Measurements from ENCODE around the gene SORL1. TPM values are rescaled to one million over a fixed set of nuclear protein-coding genes. Genes with fewer than 3 reads are reported as not detected.

The SORL1 gene
- total and polyA plus RNA-seq, 2 of the 8 experiments (the other 6 are each of a cell fraction or from before 2014, with no cell fraction given) = 38.1 to 65.5 TPM

DNA sequence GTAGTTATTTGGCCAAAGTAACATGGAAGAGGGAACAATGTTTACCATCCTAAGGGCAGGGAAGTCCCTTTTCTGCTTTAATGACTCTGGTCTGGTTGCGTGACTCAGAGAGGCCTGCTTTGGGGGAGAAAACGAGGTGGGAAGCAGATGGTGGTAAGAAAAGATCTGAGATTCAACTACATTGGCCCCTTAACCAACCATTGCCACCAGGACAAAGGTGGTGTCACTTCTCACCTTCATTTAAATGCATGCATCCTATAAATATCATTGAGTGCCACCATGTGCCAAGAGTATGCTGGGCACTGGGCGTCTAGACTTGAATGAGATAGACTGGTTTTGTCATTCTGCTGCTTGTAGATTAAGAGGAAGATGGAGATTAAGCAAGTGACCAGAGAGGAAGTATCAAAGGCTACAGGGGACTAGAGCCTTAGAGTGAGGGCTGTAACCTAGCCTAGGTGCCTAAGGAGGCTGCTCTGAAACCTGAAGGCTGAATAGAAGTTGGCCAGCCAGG is 3.6 kb upstream of the SORL1 start:
- DNase-seq (ENCODE audit: low read depth in 1 of 2, low spot score in 2 of 2) = no peak
- no peak overlapping the region for H4K8ac ChIP-seq (ENCODE audit: extremely low read depth, insufficient read depth, low read length)
- H2BK120ac ChIP-seq (replicated peaks; ENCODE audit: low read depth, low read length) = no peak overlapping the region
- FAIRE-seq = no peak
- H2BK15ac ChIP-seq (ENCODE audit: low read length) = no peak overlapping the region
- peaks cover 5 to 13% (median 10%) of the 10 kb centered on the region in 4 experiments for H3K4me1 ChIP-seq (replicated peaks in 1 of 4; ENCODE audit: control insufficient read depth in 3 of 4, insufficient read depth in 4 of 4, low read length in 3 of 4)
- H3K4ac ChIP-seq (replicated peaks; ENCODE audit: insufficient read length, low read depth, low read length) = no peak overlapping the region
- no peak overlapping the region for H3K27ac ChIP-seq (ENCODE audit: low read depth, low read length)
- H3K18ac ChIP-seq (ENCODE audit: extremely low read depth, low read length) = no peak overlapping the region
- H2BK12ac ChIP-seq (ENCODE audit: low read depth, low read length) = no peak overlapping the region
- TF ChIP-seq FOSL1 (IDR thresholded peaks at IDR 0.05; ENCODE audit: insufficient read depth, low read depth, low read length) (no peak), JUN (IDR thresholded peaks at IDR 0.05; ENCODE audit: low read depth, low read length) (no peak), HDAC6 (IDR thresholded peaks at IDR 0.05; ENCODE audit: low read depth, low read length) (no peak), KDM5A (IDR thresholded peaks at IDR 0.05; ENCODE audit: low read length) (no peak), SRF (IDR thresholded peaks at IDR 0.05; ENCODE audit: low read depth, low read length) (no peak), TCF12 (IDR thresholded peaks at IDR 0.05; ENCODE audit: low read depth, low read length) (no peak), RBBP5 (IDR thresholded peaks at IDR 0.05; ENCODE audit: borderline replicate concordance, low read depth, low read length) (no peak), GTF2F1 (IDR thresholded peaks at IDR 0.05; ENCODE audit: borderline replicate concordance, low read depth, low read length) (no peak)
- TF ChIP-seq, protein P1, sequence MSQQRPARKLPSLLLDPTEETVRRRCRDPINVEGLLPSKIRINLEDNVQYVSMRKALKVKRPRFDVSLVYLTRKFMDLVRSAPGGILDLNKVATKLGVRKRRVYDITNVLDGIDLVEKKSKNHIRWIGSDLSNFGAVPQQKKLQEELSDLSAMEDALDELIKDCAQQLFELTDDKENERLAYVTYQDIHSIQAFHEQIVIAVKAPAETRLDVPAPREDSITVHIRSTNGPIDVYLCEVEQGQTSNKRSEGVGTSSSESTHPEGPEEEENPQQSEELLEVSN (IDR thresholded peaks at IDR 0.05) = no peak
- H3K9ac ChIP-seq (replicated peaks in 1 of 4; ENCODE audit: extremely low read depth in 1 of 4, low read depth in 3 of 4, low read length in 3 of 4) = no peak overlapping the region
- WGBS, 2 experiments (ENCODE audit: extremely low coverage in 1 of 2, insufficient coverage in 1 of 2, insufficient read length in 1 of 2, insufficient replicate concordance in 2 of 2, low coverage in 1 of 2, low lambda C conversion rate in 2 of 2, missing lambda C conversion rate in 1 of 2) = 79% methylated on average over 3 of the region's 3 CpGs; no CpG with 5 or more reads in 1 of the 2 experiments
- H2AK5ac ChIP-seq (ENCODE audit: low read depth, low read length) = no peak overlapping the region
- no peaks in the 10 kb centered on the region for H3K36me3 ChIP-seq (ENCODE audit: control insufficient read depth in 2 of 4, insufficient read depth in 4 of 4, low read length in 3 of 4)
- no peak overlapping the region for H3K23ac ChIP-seq (ENCODE audit: insufficient read length)
- no peak overlapping the region for H2AFZ ChIP-seq (ENCODE audit: low read length)
- ChIA-PET POLR2A (ENCODE audit: partially characterized antibody) (no interaction called here), CTCF (ENCODE audit: partially characterized antibody) (interaction anchor here (1.0 to 1.6 kb wide), 3 partner anchors 10 to 31 kb away, joined by 3 to 5 read pairs (median 4); no protein-coding TSS in a partner anchor)
- peaks cover 10% of the 10 kb centered on the region for H3K23me2 ChIP-seq (ENCODE audit: low read depth, low read length)
- no peak overlapping the region for H4K5ac ChIP-seq (ENCODE audit: insufficient read length, low read depth, low read length)
- H3K27me3 ChIP-seq (replicated peaks in 1 of 4; ENCODE audit: control insufficient read depth in 3 of 4, extremely low read depth in 1 of 4, insufficient read depth in 3 of 4, low read length in 3 of 4) = peaks cover 0 to 3% (median 1%) of the 10 kb centered on the region in 4 experiments; a peak in 4 of 7 replicates
- no peaks in the 10 kb centered on the region for H4K20me1 ChIP-seq (replicated peaks in 1 of 2; ENCODE audit: control insufficient read depth in 1 of 2, insufficient read depth in 2 of 2, low read length in 2 of 2)
- no peak overlapping the region for H3K14ac ChIP-seq (ENCODE audit: insufficient read length)
- no peak overlapping the region for H3K56ac ChIP-seq (replicated peaks; ENCODE audit: insufficient read length, low read depth, low read length)
- no peak overlapping the region; the same call in 1 of the 2 replicates for H2BK20ac ChIP-seq (ENCODE audit: low read length)
- H3K9me3 ChIP-seq (ENCODE audit: insufficient read depth in 2 of 2, low read depth in 1 of 2, low read length in 1 of 2) = no peaks in the 10 kb centered on the region
- H3K79me1 ChIP-seq (ENCODE audit: low read depth, low read length) = no peaks in the 10 kb centered on the region
- no peak overlapping the region for H4K91ac ChIP-seq (replicated peaks; ENCODE audit: insufficient read length, low read length)
- peaks cover 0 to 10% of the 10 kb centered on the region in 2 experiments; a peak in 2 of 4 replicates for H3K79me2 ChIP-seq (ENCODE audit: control insufficient read depth in 1 of 2, insufficient read depth in 2 of 2, low read length in 2 of 2)
- H2BK5ac ChIP-seq (ENCODE audit: low read depth, low read length) = no peak overlapping the region
- no peak overlapping the region for H3K4me2 ChIP-seq (ENCODE audit: insufficient read depth in 1 of 2, low read depth in 2 of 2, low read length in 2 of 2)
- no peak overlapping the region for H3K4me3 ChIP-seq (ENCODE audit: extremely low read depth in 1 of 4, insufficient read depth in 2 of 4, low read depth in 3 of 4, low read length in 4 of 4)

Data from H1 (cell line).